Naive thymus-derived CD8-positive, alpha-beta T cell (primary cell): ENCODE measurements around the gene RPL18. TPM values are rescaled to one million over a fixed set of nuclear protein-coding genes. Genes with fewer than 3 reads are reported as not detected.
A peak's percentile ranks its signal among the peaks of the same experiment; 100 is the strongest.

Experiments used
- ATAC-seq, 2 donors: fragments of 150-1000 bp; cut with Tn5 transposase in 1 of 2; sonication (Bioruptor Pico), chemical (Tn5 transposase) in 1 of 2; 1 replicate in 1 of 2; 2 replicates in 1 of 2; pipeline ENCODE4 v1.10.0; 2021; ENCODE audit warnings: mild to moderate bottlenecking in 2 of 2, moderate library complexity in 2 of 2
- POLR2A ChIA-PET: fragments of 350-600 bp; sonication (Branson Sonifier 250); formaldehyde crosslinking; loops from one replicate; lab custom pipeline; 2021; ENCODE audit warnings: antibody characterized with exemption; lab: Charles Lee
- DNase-seq, 10 donors: peaks; one replicate each; pipeline versions ENCODE4 v3.0.0 to v3.0.0-alpha.2; 2020 to 2022
- H3K27ac Mint-ChIP-seq, 10 donors: one replicate each; pipeline ENCODE4 v1.8.0; 2020 to 2022; ENCODE audit warnings: mild to moderate bottlenecking in 10 of 10, mixed read lengths in 10 of 10, moderate library complexity in 4 of 10, inconsistent platforms in 1 of 10
- H3K27me3 Mint-ChIP-seq, 5 donors: one replicate each; pipeline ENCODE4 v1.8.0; 2021 to 2022; ENCODE audit warnings: mixed read lengths in 5 of 5
- H3K36me3 Mint-ChIP-seq, 3 donors: one replicate each; pipeline ENCODE4 v1.8.0; 2020 to 2022; ENCODE audit warnings: mixed read lengths in 3 of 3, mild to moderate bottlenecking in 2 of 3, inconsistent platforms in 1 of 3
- H3K4me1 Mint-ChIP-seq, 4 donors: one replicate each; pipeline ENCODE4 v1.8.0; 2021 to 2022; ENCODE audit warnings: mixed read lengths in 4 of 4
- H3K4me3 Mint-ChIP-seq, 10 donors: one replicate each; pipeline ENCODE4 v1.8.0; 2020 to 2022; ENCODE audit warnings: mild to moderate bottlenecking in 10 of 10, mixed read lengths in 10 of 10, moderate library complexity in 6 of 10, inconsistent platforms in 1 of 10
- H3K9me3 Mint-ChIP-seq, 9 donors: one replicate each; pipeline ENCODE4 v1.8.0; 2020 to 2022; ENCODE audit warnings: mixed read lengths in 9 of 9, mild to moderate bottlenecking in 3 of 9, inconsistent platforms in 1 of 9, moderate library complexity in 1 of 9
- polyA plus RNA-seq, 3 donors: library from polyadenylated mRNA; unstranded; fragments of 300-500 nt; fragmentation: Illumina TruSeq; gene quantifications; one replicate each; pipeline ENCODE4 v1.2.3, GENCODE V29; 2021
- total RNA-seq, 8 experiments: library from RNA in 2 of 8; stranded (reverse) in 2 of 8; gene quantifications; one replicate each; pipeline ENCODE4 v1.2.3 and lab custom pipeline; 2021 to 2026

The RPL18 gene
- total and polyA plus RNA-seq, 5 experiments from 2014 or later = 2,380 to 3,008 (median 2,610) TPM

DNA sequence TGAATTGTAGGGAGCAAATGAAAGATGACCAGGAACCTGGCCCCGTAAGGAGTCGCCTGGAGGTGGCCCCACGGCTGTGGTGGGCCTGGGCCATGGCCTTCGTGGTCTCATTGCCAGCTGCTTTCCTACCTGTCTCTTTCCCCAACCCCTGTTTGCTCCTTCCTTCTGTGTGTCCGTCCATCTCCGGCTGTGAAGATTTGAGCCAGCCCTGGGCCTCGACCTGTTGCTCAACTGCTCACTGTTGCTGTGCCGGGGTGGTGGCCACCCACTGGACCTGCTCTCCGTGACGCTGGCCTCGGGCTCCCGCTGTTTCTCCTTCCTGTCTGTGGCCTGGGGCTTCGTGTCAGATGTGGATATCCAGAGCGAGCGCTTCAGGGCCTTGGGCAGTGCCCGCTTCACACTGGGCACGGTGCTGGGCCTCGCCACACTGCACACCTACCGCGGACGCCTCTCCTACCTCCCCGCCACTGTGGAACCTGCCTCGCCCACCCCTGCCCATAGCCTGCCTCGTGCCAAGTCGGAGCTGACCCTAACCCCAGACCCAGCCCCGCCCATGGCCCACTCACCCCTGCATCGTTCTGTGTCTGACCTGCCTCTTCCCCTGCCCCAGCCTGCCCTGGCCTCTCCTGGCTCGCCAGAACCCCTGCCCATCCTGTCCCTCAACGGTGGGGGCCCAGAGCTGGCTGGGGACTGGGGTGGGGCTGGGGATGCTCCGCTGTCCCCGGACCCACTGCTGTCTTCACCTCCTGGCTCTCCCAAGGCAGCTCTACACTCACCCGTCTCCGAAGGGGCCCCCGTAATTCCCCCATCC lies 9.7 kb upstream of the RPL18 start:
- Mint-ChIP-seq H3K4me1 (peaks cover 20 to 48% (median 44%) of the 10 kb centered on the region in 4 donors), H3K4me3 (no peak overlapping the region), H3K27me3 (no peaks in the 10 kb centered on the region), H3K9me3 (no peaks in the 10 kb centered on the region), H3K36me3 (peaks cover 0 to 44% (median 8%) of the 10 kb centered on the region in 3 donors), H3K27ac (peak overlapping the region in 4 of 10 donors; percentile 37 to 71 (median 47))
- no peak for ATAC-seq
- no peak for DNase-seq
- POLR2A ChIA-PET = interaction anchor here (0.5 to 4.6 kb wide), 5 partner anchors 9 to 163 kb away, joined by 3 to 38 read pairs (median 20); partner anchors contain the start of genes CA11, DBP, RPL18 and SPHK2

DNA sequence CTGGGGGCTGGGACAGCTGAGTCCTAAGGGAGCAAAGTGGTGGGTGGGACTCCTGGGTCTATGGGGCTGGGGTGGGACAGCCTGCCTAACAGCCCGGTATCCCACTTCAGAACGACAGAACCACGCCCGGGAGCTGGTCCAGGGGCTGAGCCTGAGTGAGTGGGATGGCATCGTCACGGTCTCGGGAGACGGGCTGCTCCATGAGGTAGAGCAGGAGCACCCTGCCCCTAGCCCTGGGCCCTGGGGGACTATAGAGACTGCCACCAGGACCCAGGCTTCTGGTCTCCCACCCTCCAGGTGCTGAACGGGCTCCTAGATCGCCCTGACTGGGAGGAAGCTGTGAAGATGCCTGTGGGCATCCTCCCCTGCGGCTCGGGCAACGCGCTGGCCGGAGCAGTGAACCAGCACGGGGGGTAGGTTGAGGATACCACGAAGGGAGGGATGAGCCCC lies 8.9 kb upstream of the RPL18 start:
- Mint-ChIP-seq H3K4me3 (peak overlapping the region in 1 of 10 donors; percentile 24), H3K27me3 (no peaks in the 10 kb centered on the region), H3K36me3 (peaks cover 0 to 42% (median 8%) of the 10 kb centered on the region in 3 donors), H3K27ac (peak overlapping the region in 1 of 10 donors; percentile 48), H3K9me3 (no peaks in the 10 kb centered on the region), H3K4me1 (peaks cover 25 to 45% (median 43%) of the 10 kb centered on the region in 4 donors)
- ATAC-seq = no peak
- POLR2A ChIA-PET = interaction anchor here (0.5 to 4.6 kb wide), 4 partner anchors 8 to 163 kb away, joined by 3 to 38 read pairs (median 21); partner anchors contain the start of genes CA11, DBP, RPL18 and SPHK2
- DNase-seq = no peak

DNA sequence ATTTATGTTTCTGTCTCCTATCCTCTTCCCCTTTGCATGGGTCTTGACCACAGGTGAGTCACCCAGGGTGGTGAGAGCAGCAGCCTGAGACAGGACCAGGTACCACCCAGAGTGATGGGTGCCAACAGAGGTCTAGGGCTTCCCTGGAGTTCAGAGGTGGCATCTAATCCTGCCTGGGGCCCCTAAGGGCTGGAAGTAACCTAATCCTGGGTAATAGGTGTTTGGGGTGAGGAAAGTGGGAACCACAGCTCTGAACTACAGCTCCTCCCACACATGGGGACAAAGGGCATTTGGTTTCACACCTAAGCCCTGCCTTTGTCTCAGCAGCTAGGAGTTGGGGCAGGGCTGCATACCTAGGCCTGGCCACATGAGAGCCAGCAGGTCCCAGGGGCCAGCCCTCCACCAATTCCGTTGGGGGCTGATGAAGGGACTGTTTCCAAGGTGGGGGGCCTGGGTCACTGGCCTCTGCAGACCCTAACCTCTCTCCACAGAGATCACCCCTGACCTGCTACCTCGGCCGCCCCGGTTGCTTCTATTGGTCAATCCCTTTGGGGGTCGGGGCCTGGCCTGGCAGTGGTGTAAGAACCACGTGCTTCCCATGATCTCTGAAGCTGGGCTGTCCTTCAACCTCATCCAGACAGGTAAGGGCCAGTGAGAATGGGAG lies 8.4 kb upstream of the RPL18 start:
- peaks cover 0 to 40% (median 5%) of the 10 kb centered on the region in 3 donors for H3K36me3 Mint-ChIP-seq
- peaks cover 23 to 43% (median 41%) of the 10 kb centered on the region in 4 donors for H3K4me1 Mint-ChIP-seq
- peak overlapping the region in 5 of 10 donors; percentile 27 to 65 (median 37) for H3K27ac Mint-ChIP-seq
- ATAC-seq (no peak), DNase-seq (no peak)
- H3K9me3 Mint-ChIP-seq = no peaks in the 10 kb centered on the region
- no peaks in the 10 kb centered on the region for H3K27me3 Mint-ChIP-seq
- H3K4me3 Mint-ChIP-seq = peak overlapping the region in 2 of 10 donors; percentile 9 to 24
- POLR2A ChIA-PET = interaction anchor here (2.1 to 4.6 kb wide), 3 partner anchors 7 to 18 kb away, joined by 8 to 38 read pairs (median 34); partner anchors contain the start of genes CA11, DBP, RPL18 and SPHK2

DNA sequence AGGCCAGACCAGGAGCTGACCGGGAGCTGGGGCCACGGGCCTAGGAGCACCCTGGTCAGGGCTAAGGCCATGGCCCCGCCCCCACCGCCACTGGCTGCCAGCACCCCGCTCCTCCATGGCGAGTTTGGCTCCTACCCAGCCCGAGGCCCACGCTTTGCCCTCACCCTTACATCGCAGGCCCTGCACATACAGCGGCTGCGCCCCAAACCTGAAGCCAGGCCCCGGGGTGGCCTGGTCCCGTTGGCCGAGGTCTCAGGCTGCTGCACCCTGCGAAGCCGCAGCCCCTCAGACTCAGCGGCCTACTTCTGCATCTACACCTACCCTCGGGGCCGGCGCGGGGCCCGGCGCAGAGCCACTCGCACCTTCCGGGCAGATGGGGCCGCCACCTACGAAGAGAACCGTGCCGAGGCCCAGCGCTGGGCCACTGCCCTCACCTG lies 6.9 kb upstream of the RPL18 start:
- POLR2A ChIA-PET = no interaction called here
- no peak for ATAC-seq
- H3K4me1 Mint-ChIP-seq = peaks cover 24 to 45% (median 36%) of the 10 kb centered on the region in 4 donors
- DNase-seq = no peak
- H3K9me3 Mint-ChIP-seq = no peaks in the 10 kb centered on the region
- H3K27ac Mint-ChIP-seq = peak overlapping the region in 3 of 10 donors; percentile 6 to 72 (median 31)
- H3K36me3 Mint-ChIP-seq = peaks cover 0 to 35% (median 4%) of the 10 kb centered on the region in 3 donors
- H3K4me3 Mint-ChIP-seq = no peak overlapping the region
- H3K27me3 Mint-ChIP-seq = no peaks in the 10 kb centered on the region

DNA sequence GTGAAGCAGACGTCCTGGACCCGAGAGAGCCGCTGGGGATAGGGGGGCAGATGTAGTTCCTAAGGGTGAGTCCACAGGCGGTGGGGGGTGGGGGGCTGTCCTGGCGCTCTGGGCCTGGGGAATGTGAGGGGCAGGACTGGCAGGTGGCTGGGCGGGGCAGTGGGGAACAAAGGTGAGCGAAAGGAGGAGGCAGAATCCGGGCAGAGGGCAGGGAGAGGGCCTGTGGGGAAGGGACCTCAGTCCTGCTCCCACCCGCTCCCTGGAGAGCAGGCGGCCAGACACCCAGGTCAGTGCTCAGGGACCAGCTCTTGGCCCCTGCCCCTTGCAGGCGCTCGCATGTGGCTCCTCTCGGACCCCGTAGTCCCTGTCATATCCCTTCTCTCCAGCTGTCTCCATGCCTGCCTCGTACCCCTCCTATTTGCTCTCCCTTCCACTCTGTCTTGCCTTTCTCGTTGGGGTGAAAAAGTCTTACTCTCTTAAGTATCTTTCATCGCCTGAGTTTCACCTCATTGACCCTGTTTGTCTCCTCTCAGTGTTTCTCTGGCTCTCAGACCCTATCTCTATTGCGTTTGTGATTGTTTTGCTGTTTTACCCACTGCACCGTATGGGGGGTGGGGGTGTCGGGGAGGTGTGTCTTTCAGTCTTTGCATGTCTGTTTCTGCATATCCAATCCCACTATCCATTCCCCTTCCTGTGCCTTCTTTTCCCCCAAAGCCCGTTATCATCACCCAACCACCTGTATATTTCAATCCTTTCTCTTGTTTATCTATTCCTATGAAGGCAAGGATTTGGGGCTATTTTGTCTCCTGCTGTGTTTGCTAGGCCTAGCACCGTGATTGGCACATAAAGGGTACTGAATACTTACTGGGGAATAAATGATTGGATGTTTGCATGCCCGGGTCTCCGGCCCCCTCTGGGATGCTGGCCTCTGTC lies 6.1 kb upstream of the RPL18 start:
- Mint-ChIP-seq H3K36me3 (peaks cover 0 to 29% (median 0%) of the 10 kb centered on the region in 3 donors), H3K27me3 (no peaks in the 10 kb centered on the region), H3K9me3 (no peaks in the 10 kb centered on the region), H3K4me1 (peaks cover 26 to 47% (median 38%) of the 10 kb centered on the region in 4 donors), H3K4me3 (peak overlapping the region in 8 of 10 donors; percentile 54 to 92 (median 76)), H3K27ac (peak overlapping the region; percentile 6 to 98 (median 87))
- ATAC-seq (no peak), DNase-seq (peak in 1 of 10 donors; percentile 63)
- POLR2A ChIA-PET = interaction anchor here (3.0 kb wide), 1 partner anchor 9 kb away, joined by 37 read pairs; no protein-coding TSS in a partner anchor

DNA sequence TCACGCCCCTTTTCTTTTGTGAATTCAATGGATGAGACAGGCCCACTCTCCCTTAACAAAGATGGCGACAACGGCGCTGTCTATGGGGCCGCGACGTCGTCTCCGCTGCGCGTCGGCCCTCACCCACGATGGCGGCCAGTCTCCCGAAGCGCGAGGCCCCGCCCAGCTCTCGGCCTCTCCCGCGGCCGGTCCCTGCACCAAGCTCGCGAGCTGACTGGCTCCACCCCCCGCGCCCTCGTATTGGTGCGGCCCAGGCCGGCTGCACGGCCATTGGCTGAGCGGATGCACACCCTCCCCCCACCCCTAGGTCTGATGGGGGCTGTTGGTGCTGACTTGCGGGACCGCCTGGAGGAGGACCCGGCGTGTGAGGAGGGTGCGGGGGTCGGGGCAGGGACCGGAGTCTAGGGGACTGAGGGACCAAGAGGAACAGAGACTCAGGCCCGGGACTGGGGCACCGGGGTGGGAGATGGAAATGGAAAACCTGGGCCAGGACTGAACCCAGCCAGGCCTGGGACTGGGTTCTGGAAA lies 5.2 kb upstream of the RPL18 start:
- peak; percentile 75 to 80 for ATAC-seq
- peak overlapping the region; percentile 80 to 98 (median 87) for H3K4me3 Mint-ChIP-seq
- peak overlapping the region; percentile 90 to 98 (median 94) for H3K27ac Mint-ChIP-seq
- no peaks in the 10 kb centered on the region for H3K9me3 Mint-ChIP-seq
- peaks cover 0 to 21% (median 0%) of the 10 kb centered on the region in 3 donors for H3K36me3 Mint-ChIP-seq
- POLR2A ChIA-PET = interaction anchor here (0.6 to 3.4 kb wide), 9 partner anchors 10 to 493 kb away, joined by 3 to 37 read pairs (median 4); partner anchors contain the start of genes CA11, DBP, LMTK3 and SYNGR4
- DNase-seq = peak; percentile 83 to 96 (median 90)
- H3K27me3 Mint-ChIP-seq = no peaks in the 10 kb centered on the region
- peaks cover 30 to 55% (median 44%) of the 10 kb centered on the region in 4 donors for H3K4me1 Mint-ChIP-seq

DNA sequence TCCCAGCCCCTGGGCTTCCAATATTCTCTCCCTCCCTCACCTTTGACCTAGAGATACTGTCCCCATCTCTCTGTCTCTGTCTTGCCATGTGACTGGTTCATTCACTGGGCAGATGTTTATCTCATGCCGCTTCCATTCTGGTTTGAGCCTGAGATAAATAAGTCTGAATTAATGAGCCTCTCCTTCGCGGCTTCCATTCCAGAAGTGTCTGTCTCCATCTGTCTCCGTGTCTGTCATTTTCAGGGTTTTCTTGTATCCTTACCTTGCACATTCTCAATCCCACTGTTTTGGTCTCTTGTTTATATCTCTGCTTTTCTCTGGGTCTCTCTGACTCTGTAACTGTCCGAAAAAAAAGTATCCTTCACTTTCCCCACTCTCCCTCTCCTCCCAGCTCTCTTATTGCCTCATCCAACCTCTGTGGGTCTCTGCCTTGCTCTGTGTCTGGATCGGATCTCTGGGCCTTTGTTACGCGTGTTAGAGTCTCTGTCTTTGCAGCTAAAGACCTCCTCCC lies 4.6 kb upstream of the RPL18 start:
- POLR2A ChIA-PET = interaction anchor here (0.6 to 3.4 kb wide), 9 partner anchors 10 to 493 kb away, joined by 3 to 37 read pairs (median 5); partner anchors contain the start of genes CA11, DBP, SYNGR4 and TMEM143
- H3K9me3 Mint-ChIP-seq = no peaks in the 10 kb centered on the region
- H3K36me3 Mint-ChIP-seq = peaks cover 0 to 19% (median 0%) of the 10 kb centered on the region in 3 donors
- ATAC-seq = no peak
- peak overlapping the region; percentile 80 to 98 (median 87) for H3K4me3 Mint-ChIP-seq
- H3K4me1 Mint-ChIP-seq = peaks cover 31 to 58% (median 44%) of the 10 kb centered on the region in 4 donors
- DNase-seq = no peak
- H3K27me3 Mint-ChIP-seq = no peaks in the 10 kb centered on the region
- H3K27ac Mint-ChIP-seq = peak overlapping the region; percentile 90 to 98 (median 94)

DNA sequence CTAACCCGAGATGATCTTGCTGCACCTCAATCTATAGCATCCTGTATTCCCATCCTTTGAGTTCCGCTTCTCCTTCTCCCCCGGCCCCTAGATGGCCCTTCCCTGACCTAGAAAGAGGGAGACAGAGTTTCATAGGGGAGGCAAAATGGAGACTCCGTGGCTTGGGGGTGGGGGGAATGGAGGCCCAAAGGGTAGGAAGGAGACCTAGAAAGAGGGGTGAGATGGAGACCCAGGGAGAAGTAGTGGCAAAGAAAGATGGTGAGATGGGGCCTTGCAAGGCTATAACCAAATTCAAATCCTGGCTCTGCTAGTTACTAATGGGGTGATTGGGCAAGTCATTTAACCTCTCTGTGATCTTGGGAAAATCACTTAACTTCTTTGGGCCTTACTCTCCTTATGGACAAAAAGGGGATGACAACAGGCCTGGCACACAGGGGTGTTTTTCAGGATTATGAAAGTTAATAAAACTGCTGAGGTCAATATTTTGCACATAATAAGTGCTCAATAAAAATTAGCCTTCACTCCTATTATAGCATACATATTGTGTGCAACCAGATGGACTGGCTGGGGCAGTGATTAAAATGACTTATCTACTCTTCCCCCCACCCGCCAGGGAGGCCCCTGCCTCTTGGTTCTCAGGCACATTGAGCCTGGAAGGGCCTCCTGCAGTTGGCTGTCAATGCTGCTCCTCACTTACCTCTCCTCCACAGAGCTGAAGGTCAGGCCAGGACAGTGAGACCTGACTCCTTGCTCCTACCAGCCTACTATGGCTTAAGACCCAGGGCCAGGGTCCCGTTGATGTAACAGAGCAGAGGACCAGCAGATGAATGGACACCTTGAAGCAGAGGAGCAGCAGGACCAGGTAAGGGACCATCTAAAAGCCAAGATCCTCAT lies 961 bp upstream of the RPL18 start:
- peak overlapping the region; percentile 94 to 99 (median 98) for H3K27ac Mint-ChIP-seq
- H3K4me1 Mint-ChIP-seq = peaks cover 32 to 71% (median 54%) of the 10 kb centered on the region in 4 donors
- ATAC-seq (no peak), DNase-seq (no peak)
- no peaks in the 10 kb centered on the region for H3K27me3 Mint-ChIP-seq
- peak overlapping the region; percentile 94 to 99 (median 96) for H3K4me3 Mint-ChIP-seq
- POLR2A ChIA-PET = interaction anchor here (0.6 to 5.4 kb wide), 27 partner anchors 9 to 875 kb away, joined by 3 to 70 read pairs (median 6); partner anchors contain the start of genes CA11, DBP, GYS1 and KDELR1
- no peaks in the 10 kb centered on the region for H3K9me3 Mint-ChIP-seq
- H3K36me3 Mint-ChIP-seq = peaks cover 0 to 40% (median 15%) of the 10 kb centered on the region in 3 donors

DNA sequence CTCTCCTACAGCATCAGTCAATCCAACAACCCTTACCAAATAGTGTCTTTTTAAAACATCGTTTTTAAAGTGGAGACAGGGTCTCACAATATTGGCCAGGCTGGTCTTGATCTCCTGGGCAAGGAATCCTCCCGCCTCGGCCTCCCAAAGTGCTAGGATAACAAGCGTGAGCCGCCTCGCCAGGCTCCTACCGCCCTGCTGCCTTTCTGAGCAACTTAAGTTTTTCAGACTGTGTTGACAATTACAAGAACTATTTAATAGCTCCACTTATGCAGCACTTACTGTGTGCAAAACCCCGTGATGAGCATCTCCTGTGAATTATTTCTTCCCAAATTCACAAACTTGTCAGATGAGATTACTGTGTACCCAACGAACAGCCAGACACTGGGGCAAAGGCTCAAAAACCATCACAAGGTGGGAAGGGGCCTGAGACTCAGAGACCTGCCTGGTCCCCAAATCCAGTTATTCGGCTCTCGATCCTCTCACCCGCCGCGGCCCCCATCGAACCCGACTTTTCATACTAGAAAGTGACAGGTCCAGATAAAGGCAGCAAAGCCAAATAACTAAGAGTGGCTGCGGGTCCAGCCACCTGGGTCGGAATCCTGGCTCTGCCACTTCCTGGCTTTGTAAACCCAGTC lies 581 bp downstream of the RPL18 start:
- H3K27ac Mint-ChIP-seq = peak overlapping the region; percentile 94 to 99 (median 98)
- H3K27me3 Mint-ChIP-seq = no peaks in the 10 kb centered on the region
- H3K36me3 Mint-ChIP-seq = peaks cover 0 to 37% (median 15%) of the 10 kb centered on the region in 3 donors
- H3K4me3 Mint-ChIP-seq = peak overlapping the region; percentile 94 to 99 (median 96)
- H3K9me3 Mint-ChIP-seq = no peaks in the 10 kb centered on the region
- no peak for DNase-seq
- ATAC-seq = no peak
- POLR2A ChIA-PET = interaction anchor here (0.6 to 5.4 kb wide), 17 partner anchors 8 to 1363 kb away, joined by 3 to 70 read pairs (median 7); partner anchors contain the start of genes CA11, DBP, GYS1 and LMTK3
- H3K4me1 Mint-ChIP-seq = peaks cover 27 to 59% (median 40%) of the 10 kb centered on the region in 4 donors
